Measurements from ENCODE around the gene DYDC2.

DNA sequence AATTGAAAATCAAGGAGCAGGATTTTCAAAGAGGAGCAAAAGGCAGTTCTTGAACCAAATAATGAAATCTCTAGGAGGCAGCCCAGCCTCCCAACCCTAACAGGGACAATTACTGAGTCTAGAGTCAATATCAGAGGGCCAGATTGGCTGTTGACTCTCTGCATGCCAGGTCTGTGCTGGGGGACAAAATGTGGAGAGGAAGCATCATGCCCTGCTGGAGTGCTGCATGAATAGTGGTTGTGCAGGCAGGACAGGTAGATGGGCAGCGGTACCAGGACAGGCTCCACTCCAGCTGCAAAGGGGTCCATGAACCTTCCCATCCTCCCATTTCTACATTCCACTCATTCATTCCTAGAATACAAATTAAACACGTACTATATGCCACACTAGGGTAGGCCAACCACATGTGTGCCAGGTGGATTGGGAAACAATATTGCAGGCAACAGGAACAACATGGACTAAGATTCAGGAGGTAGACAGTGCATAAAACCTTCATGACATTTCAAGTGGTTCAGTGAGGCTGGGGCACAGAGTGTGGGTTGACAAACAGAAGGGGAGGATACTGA, 36.8 kb upstream of the DYDC2 start:
- TF ChIP-seq, protein P1, sequence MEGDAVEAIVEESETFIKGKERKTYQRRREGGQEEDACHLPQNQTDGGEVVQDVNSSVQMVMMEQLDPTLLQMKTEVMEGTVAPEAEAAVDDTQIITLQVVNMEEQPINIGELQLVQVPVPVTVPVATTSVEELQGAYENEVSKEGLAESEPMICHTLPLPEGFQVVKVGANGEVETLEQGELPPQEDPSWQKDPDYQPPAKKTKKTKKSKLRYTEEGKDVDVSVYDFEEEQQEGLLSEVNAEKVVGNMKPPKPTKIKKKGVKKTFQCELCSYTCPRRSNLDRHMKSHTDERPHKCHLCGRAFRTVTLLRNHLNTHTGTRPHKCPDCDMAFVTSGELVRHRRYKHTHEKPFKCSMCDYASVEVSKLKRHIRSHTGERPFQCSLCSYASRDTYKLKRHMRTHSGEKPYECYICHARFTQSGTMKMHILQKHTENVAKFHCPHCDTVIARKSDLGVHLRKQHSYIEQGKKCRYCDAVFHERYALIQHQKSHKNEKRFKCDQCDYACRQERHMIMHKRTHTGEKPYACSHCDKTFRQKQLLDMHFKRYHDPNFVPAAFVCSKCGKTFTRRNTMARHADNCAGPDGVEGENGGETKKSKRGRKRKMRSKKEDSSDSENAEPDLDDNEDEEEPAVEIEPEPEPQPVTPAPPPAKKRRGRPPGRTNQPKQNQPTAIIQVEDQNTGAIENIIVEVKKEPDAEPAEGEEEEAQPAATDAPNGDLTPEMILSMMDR (conservative IDR thresholded peaks at IDR 0.05; ENCODE audit: low read length): no peak
- no peak for TF ChIP-seq EZH2phosphoT487 (IDR thresholded peaks at IDR 0.05; ENCODE audit: borderline replicate concordance)

All from Loucy (cell line).